Pancreas (tissue), 10 donors: Measurements from ENCODE around the gene KLC1. TPM values are rescaled to one million over a fixed set of nuclear protein-coding genes. Genes with fewer than 3 reads are reported as not detected.
A peak's percentile ranks its signal among the peaks of the same experiment; 100 is the strongest.

Experiments used
- ATAC-seq, 4 donors: fragments of 200-7000 bp; cut with Tn5 transposase; one replicate each; pipeline versions ENCODE4 v1.8.0 to v1.9.1; 2020; ENCODE audit warnings: mild to moderate bottlenecking in 4 of 4, moderate library complexity in 4 of 4
- DNase-seq, 6 donors: peaks; one replicate each; pipeline ENCODE4 v3.0.0-alpha.2; 2020
- FAIRE-seq: peaks from 2 replicates; lab custom pipeline; 2012; peaks lifted over from hg19 to GRCh38; lab: Jason Lieb, UNC
- H3K27ac ChIP-seq, 4 donors: fragments of 200-600 bp; sonication (generic); 1 replicate in 3 of 4; 2 replicates in 1 of 4; pipeline versions ENCODE4 v1.5.0 to v1.8.0; 2020
- H3K27me3 ChIP-seq, 4 donors: fragments of 200-600 bp; one replicate each; pipeline ENCODE4 v1.8.0; 2021
- H3K36me3 ChIP-seq, 3 donors: fragments of 200-600 bp; sonication (generic) in 1 of 3; one replicate each; pipeline versions ENCODE4 v1.5.0 to v1.8.0; 2020 to 2021
- H3K4me1 ChIP-seq, 3 donors: fragments of 200-600 bp; one replicate each; pipeline ENCODE4 v1.8.0; 2021
- H3K4me3 ChIP-seq, 4 donors: fragments of 200-600 bp; sonication (generic) in 2 of 4; one replicate each; pipeline versions ENCODE4 v1.5.0 to v1.8.0; 2020 to 2021
- H3K9me3 ChIP-seq, 4 donors: fragments of 200-600 bp; one replicate each; pipeline ENCODE4 v1.8.0; 2021
- WGBS, 2 donors: extraction: QIAGEN DNeasy Blood & Tissue Kit; methylation state at CpG; one replicate each; pipeline ENCODE4 v1.1.7; 2013; 5-methylcytosine and 5-hydroxymethylcytosine counted together
- intact Hi-C, 3 donors: fragments of 100-400 bp; cut with DNase I; formaldehyde crosslinking; loops; one replicate each; pipeline versions ENCODE4 v1.11.1 to v1.14.2; 2022
- polyA plus RNA-seq, 2 donors: library from polyadenylated mRNA; stranded (reverse); fragments of 200-250 nt; gene quantifications; one replicate each; pipeline ENCODE4 v1.2.3, GENCODE V29; 2013
- total RNA-seq, 6 donors: library from RNA; stranded (reverse); fragmentation: NEBNext Ultra II Directional in 4 of 6; extraction: Animal tissue kit (Norgen Biotek cat#: 25700) in 4 of 6; gene quantifications; one replicate each; pipeline versions ENCODE4 v1.2.1 to v1.2.4, GENCODE V29; 2021 to 2023
- TF ChIP-seq, protein P1 (sequence below), 4 donors: fragments of 200-600 bp; sonication (generic) in 3 of 4; IDR thresholded peaks; one replicate each; pipeline versions ENCODE4 v1.5.0 to v1.8.0; 2021; ENCODE audit warnings: antibody characterized with exemption in 4 of 4
- donor health status: healthy with polysubstance abuse.
- donor health status: DM: no; HTN: no; CAD: no; lungs with moderate emphysema.
- donor health status: DM: no; HTN: no; CAD: no.
- donor health status: control.
- donor health status: control.
- donor health status: Bipolar disorder and iron deficiency.
- donor health status: DM: yes; HTN: yes; CAD: no.
- donor health status: DM: no; HTN: no; CAD: no.
- donor health status: DM: no; HTN: no; CAD: no.
- donor health status: DM: yes; HTN: yes; CAD: no.

Gene KLC1
- total and polyA plus RNA-seq, 8 donors = 36.1 to 91.0 (median 51.6) TPM

DNA sequence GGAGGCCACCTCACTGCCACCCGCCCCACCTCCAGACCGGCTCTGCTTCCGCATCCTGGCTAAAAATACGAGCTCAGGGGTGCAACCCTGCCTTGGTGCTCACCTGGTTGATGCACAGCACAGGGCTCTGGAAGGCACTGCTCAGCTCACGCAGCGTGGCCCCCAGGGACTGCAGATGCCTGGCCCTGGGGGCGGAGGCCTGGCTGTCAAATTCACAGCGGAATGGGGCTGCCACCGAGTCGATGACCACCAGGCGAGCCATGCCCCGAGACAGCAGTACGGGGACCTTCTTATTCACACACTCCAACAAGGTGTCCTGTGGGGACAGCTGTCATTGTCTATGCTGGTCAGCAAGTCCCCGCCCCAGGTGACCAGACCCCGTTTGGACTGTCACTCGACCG, 70.2 kb downstream of the KLC1 start:
- Histone ChIP-seq H3K9me3 (no peaks in the 10 kb centered on the region), H3K4me3 (no peak overlapping the region), H3K36me3 (peaks cover 0 to 12% (median 6%) of the 10 kb centered on the region in 3 donors), H3K4me1 (peaks cover 0 to 11% (median 3%) of the 10 kb centered on the region in 3 donors), H3K27me3 (no peaks in the 10 kb centered on the region), H3K27ac (no peak overlapping the region)
- ATAC-seq (peak in 1 of 4 donors; percentile 3), FAIRE-seq (no peak), DNase-seq (no peak)
- intact Hi-C loops = no loop called here
- 90 to 91% methylated on average over 17 of the region's 17 CpGs for WGBS, 2 donors
- TF ChIP-seq, protein P1, sequence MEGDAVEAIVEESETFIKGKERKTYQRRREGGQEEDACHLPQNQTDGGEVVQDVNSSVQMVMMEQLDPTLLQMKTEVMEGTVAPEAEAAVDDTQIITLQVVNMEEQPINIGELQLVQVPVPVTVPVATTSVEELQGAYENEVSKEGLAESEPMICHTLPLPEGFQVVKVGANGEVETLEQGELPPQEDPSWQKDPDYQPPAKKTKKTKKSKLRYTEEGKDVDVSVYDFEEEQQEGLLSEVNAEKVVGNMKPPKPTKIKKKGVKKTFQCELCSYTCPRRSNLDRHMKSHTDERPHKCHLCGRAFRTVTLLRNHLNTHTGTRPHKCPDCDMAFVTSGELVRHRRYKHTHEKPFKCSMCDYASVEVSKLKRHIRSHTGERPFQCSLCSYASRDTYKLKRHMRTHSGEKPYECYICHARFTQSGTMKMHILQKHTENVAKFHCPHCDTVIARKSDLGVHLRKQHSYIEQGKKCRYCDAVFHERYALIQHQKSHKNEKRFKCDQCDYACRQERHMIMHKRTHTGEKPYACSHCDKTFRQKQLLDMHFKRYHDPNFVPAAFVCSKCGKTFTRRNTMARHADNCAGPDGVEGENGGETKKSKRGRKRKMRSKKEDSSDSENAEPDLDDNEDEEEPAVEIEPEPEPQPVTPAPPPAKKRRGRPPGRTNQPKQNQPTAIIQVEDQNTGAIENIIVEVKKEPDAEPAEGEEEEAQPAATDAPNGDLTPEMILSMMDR (IDR thresholded peaks at IDR 0.05) = no peak

DNA sequence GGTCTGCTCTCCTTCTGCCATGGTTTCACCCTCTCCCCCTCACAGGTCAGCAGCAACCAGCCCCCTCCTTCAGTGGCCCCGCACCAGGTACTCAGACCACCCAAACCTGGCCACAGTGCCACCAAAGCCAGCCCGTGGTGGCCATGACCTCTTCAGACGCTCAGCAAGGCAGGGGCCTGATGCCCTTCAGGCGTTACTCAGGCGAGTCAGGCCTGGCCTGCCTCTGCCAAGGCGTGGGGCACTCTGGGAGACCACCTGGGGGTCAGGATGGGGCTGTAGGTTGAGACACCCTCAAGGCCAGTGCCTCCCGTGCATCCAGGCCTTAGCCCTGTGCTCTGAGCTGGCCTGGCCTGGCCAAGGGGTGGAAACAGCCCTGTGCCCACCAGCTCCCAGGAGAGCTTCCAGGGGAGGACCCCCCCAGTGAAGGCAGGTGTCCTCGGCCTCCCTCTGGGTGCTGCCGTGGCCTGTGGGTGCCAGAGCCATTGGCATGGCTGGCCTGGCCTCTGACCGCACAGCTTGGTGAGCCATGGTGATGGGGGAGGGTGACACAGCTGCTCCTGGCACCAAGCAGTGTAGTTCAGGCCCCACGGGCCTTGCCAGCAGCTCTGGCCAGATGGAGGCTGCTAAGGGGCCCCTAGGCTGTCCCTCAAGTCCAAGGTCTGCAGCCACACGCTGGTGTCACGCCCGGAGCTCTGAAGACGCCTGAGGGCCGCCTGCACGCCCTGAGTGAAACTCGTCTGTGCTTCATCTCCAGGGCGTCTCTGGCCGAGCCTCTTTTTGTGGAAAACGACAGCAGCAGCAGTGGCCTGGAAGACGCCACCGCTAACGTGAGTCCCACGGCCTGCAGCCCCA, 71.1 kb downstream of the KLC1 start:
- WGBS, 2 donors = 83 to 84% methylated on average over 25 of the region's 25 CpGs
- Histone ChIP-seq H3K36me3 (peaks cover 0 to 8% (median 0%) of the 10 kb centered on the region in 3 donors), H3K27ac (no peak overlapping the region), H3K9me3 (no peaks in the 10 kb centered on the region), H3K27me3 (no peaks in the 10 kb centered on the region), H3K4me1 (peaks cover 0 to 11% (median 3%) of the 10 kb centered on the region in 3 donors), H3K4me3 (no peak overlapping the region)
- no peak for FAIRE-seq
- TF ChIP-seq, protein P1 (IDR thresholded peaks at IDR 0.05) = no peak
- intact Hi-C loops = no loop called here
- ATAC-seq = no peak
- DNase-seq = peak in 1 of 6 donors; percentile 76

DNA sequence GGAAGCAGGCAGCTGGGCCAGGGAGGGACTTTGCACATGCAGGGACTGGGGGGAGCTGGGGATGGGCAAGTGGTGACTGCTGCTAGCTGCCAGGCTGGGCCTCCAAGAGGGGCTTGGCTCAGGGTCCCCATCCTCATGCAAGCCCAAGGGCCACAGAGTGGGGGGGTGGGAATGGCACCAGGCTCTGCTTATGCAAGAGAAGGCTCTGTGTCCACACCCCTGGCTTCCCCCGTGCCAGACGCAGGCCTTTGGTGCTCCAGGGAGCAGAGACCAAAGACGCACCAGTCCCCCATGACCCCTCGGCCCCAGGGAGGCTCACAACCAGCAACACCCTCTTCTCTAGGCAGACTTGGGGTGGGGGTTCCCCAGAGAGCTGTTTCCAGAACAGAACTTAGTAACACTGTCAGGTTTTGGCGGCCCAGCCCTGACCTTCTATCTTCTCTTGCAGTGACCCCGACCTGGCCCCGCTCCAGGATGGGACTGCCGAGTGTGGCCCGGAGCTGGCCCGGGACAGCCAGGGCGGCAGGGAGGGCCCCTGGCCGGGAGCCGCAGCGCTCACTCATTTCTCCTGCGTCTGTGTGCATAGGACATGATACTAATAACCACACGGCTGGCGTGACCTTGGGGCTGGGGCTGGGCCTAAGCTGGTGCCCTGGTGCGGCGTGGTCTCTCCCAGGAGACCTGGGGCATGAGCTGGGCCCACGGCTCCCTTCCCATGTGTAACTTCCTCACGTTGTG, 71.9 kb downstream of the KLC1 start:
- FAIRE-seq (no peak), ATAC-seq (no peak), DNase-seq (peak in 1 of 6 donors; percentile 79)
- H3K4me3 ChIP-seq = no peak overlapping the region
- TF ChIP-seq, protein P1 (IDR thresholded peaks at IDR 0.05) = no peak
- no peaks in the 10 kb centered on the region for H3K9me3 ChIP-seq
- H3K27ac ChIP-seq = no peak overlapping the region
- no peaks in the 10 kb centered on the region for H3K27me3 ChIP-seq
- 83 to 84% methylated on average over 21 of the region's 21 CpGs for WGBS, 2 donors
- intact Hi-C loops = no loop called here
- peaks cover 0 to 11% (median 3%) of the 10 kb centered on the region in 3 donors for H3K4me1 ChIP-seq
- H3K36me3 ChIP-seq = peaks cover 0 to 8% (median 0%) of the 10 kb centered on the region in 3 donors

DNA sequence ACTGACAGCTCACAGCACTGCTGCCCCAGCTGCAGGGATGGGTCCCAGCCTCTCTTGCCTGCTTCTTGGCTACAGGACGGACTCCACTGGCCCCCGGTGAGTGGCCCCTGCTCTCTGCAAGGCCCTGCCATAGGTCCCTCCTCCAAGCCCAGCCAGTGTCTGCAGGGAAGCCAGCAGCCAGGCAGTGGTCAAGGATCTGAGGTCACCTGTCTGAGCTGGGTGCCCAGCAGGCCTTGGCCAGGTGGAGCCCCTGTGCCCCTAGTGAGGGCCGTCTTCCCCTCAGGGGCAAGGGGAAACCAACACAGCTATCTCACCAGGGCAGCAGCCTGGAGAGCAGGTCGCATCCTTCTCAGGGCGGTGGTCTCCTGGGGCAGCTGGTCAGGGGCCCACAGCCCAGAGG, 73.1 kb downstream of the KLC1 start:
- no peak for ATAC-seq
- 80 to 86% methylated on average over 5 of the region's 5 CpGs for WGBS, 2 donors
- peaks cover 0 to 8% (median 0%) of the 10 kb centered on the region in 3 donors for H3K36me3 ChIP-seq

More for the DNA sequence above, 73.1 kb downstream of the KLC1 start:
- Histone ChIP-seq H3K9me3 (no peaks in the 10 kb centered on the region), H3K27me3 (no peaks in the 10 kb centered on the region), H3K4me3 (no peak overlapping the region), H3K27ac (no peak overlapping the region), H3K4me1 (peaks cover 0 to 11% (median 3%) of the 10 kb centered on the region in 3 donors)
- intact Hi-C loops = no loop called here
- DNase-seq (peak in 1 of 6 donors; percentile 76), FAIRE-seq (no peak)
- TF ChIP-seq, protein P1 (IDR thresholded peaks at IDR 0.05) = no peak
